H9 (cell line): ENCODE measurements around the gene RRAD. TPM values are rescaled to one million over a fixed set of nuclear protein-coding genes. Genes with fewer than 3 reads are reported as not detected.

Source experiments
- DNase-seq: peaks from one replicate; pipeline ENCODE4 v3.0.0-alpha.2; 2017
- H2AFZ ChIP-seq: one replicate; pipeline ENCODE4 v1.6.1; 2013; ENCODE audit warnings: mild to moderate bottlenecking, low read length, control low read depth, moderate library complexity
- H2AK5ac ChIP-seq: 2 replicates; pipeline ENCODE4 v1.6.1; 2013; ENCODE audit warnings: low read length, control low read depth, mixed read lengths; ENCODE audit not compliant: insufficient read length
- H2BK120ac ChIP-seq: one replicate; pipeline ENCODE4 v1.6.1; 2013; ENCODE audit warnings: low read depth, mild to moderate bottlenecking, low read length, control low read depth, inconsistent platforms; ENCODE audit not compliant: poor library complexity, severe bottlenecking
- H2BK12ac ChIP-seq: 2 replicates; pipeline ENCODE4 v1.6.1; 2013; ENCODE audit warnings: low read length, control low read depth, mixed read lengths, low read depth; ENCODE audit not compliant: insufficient read length
- H2BK15ac ChIP-seq: 2 replicates; pipeline ENCODE4 v1.6.1; 2013; ENCODE audit warnings: low read depth, low read length, control low read depth
- H2BK20ac ChIP-seq: one replicate; pipeline ENCODE4 v1.6.1; 2013; ENCODE audit warnings: low read depth, mild to moderate bottlenecking, low read length, control low read depth, inconsistent platforms; ENCODE audit not compliant: poor library complexity, severe bottlenecking
- H2BK5ac ChIP-seq: 2 replicates; pipeline ENCODE4 v1.6.1; 2013; ENCODE audit warnings: low read length, control low read depth, mixed read lengths; ENCODE audit not compliant: insufficient read length
- H3K14ac ChIP-seq: 2 replicates; pipeline ENCODE4 v1.6.1; 2013; ENCODE audit warnings: low read length, control low read depth; ENCODE audit not compliant: insufficient read depth
- H3K18ac ChIP-seq: 2 replicates; pipeline ENCODE4 v1.6.1; 2013; ENCODE audit warnings: low read depth, mild to moderate bottlenecking, mixed read lengths, low read length, control low read depth; ENCODE audit not compliant: insufficient read length
- H3K23ac ChIP-seq: 2 replicates; pipeline ENCODE4 v1.6.1; 2013; ENCODE audit warnings: low read length, control low read depth, mixed read lengths, low read depth; ENCODE audit not compliant: insufficient read length
- H3K23me2 ChIP-seq: 2 replicates; pipeline ENCODE4 v1.6.1; 2013; ENCODE audit warnings: low read depth, mild to moderate bottlenecking, mixed read lengths, low read length, control low read depth; ENCODE audit not compliant: insufficient read length, poor library complexity, severe bottlenecking
- H3K27ac ChIP-seq: 2 replicates; pipeline ENCODE4 v1.5.1; 2013; ENCODE audit warnings: low read length, control low read depth, mixed read lengths, low read depth; ENCODE audit not compliant: insufficient read length
- H3K27me3 ChIP-seq: 2 replicates; pipeline ENCODE4 v1.6.1; 2013; ENCODE audit warnings: low read length, control low read depth, inconsistent platforms; ENCODE audit not compliant: insufficient read depth
- H3K4ac ChIP-seq: 2 replicates; pipeline ENCODE4 v1.6.1; 2013; ENCODE audit warnings: low read depth, mild to moderate bottlenecking, control low read depth, inconsistent platforms, low read length, moderate library complexity
- H3K4me1 ChIP-seq: 2 replicates; pipeline ENCODE4 v1.6.1; 2013; ENCODE audit warnings: low read length, control low read depth, inconsistent platforms; ENCODE audit not compliant: insufficient read depth
- H3K4me2 ChIP-seq: 2 replicates; pipeline ENCODE4 v1.6.1; 2013; ENCODE audit warnings: low read length, control low read depth, mixed read lengths; ENCODE audit not compliant: insufficient read length, insufficient read depth
- H3K56ac ChIP-seq: 2 replicates; pipeline ENCODE4 v1.6.1; 2013; ENCODE audit warnings: low read depth, mild to moderate bottlenecking, mixed read lengths, low read length, control low read depth; ENCODE audit not compliant: insufficient read length
- H3K79me1 ChIP-seq: 2 replicates; pipeline ENCODE4 v1.6.1; 2013; ENCODE audit warnings: low read depth, mild to moderate bottlenecking, moderate library complexity, low read length, control low read depth, inconsistent platforms; ENCODE audit not compliant: insufficient read depth, poor library complexity, severe bottlenecking
- H3K79me2 ChIP-seq: 2 replicates; pipeline ENCODE4 v1.6.1; 2013; ENCODE audit warnings: low read length, control low read depth, inconsistent platforms; ENCODE audit not compliant: insufficient read depth
- H3K9ac ChIP-seq: 2 replicates; pipeline ENCODE4 v1.6.1; 2013; ENCODE audit warnings: low read length, control low read depth, mixed read lengths; ENCODE audit not compliant: insufficient read length; ENCODE audit errors: extremely low read depth
- H3K9me3 ChIP-seq: one replicate; pipeline ENCODE4 v1.6.1; 2013; ENCODE audit warnings: low read depth, low read length, inconsistent platforms; ENCODE audit not compliant: control insufficient read depth
- H3T11ph ChIP-seq: one replicate; pipeline ENCODE4 v1.6.1; 2013; ENCODE audit warnings: mild to moderate bottlenecking, low read length, control low read depth, inconsistent platforms
- H4K20me1 ChIP-seq: one replicate; pipeline ENCODE4 v1.6.1; 2013; ENCODE audit not compliant: control insufficient read depth, insufficient read length, insufficient read depth
- H4K5ac ChIP-seq: 2 replicates; pipeline ENCODE4 v1.6.1; 2013; ENCODE audit warnings: low read depth, mild to moderate bottlenecking, mixed read lengths, low read length, control low read depth; ENCODE audit not compliant: insufficient read length
- H4K8ac ChIP-seq: replicated peaks from 2 replicates; pipeline ENCODE4 v1.6.1; 2013; ENCODE audit warnings: low read length, control low read depth, mixed read lengths, low read depth; ENCODE audit not compliant: insufficient read length
- H4K91ac ChIP-seq: 2 replicates; pipeline ENCODE4 v1.6.1; 2013; ENCODE audit warnings: low read depth, mild to moderate bottlenecking, moderate library complexity, mixed read lengths, low read length, control low read depth; ENCODE audit not compliant: insufficient read length
- H3K27ac Mint-ChIP-seq, 3 experiments: 2 replicates in 2 of 3; 3 replicates in 1 of 3; pipeline ENCODE4 v1.8.0; 2020 to 2021; ENCODE audit warnings: mixed read lengths in 3 of 3, mild to moderate bottlenecking in 1 of 3, moderate library complexity in 1 of 3
- H3K27me3 Mint-ChIP-seq: 2 replicates; pipeline ENCODE4 v1.8.0; 2021; ENCODE audit warnings: low read depth, mild to moderate bottlenecking, moderate library complexity, mixed read lengths
- H3K36me3 Mint-ChIP-seq, 3 experiments: 2 replicates in 2 of 3; 3 replicates in 1 of 3; pipeline ENCODE4 v1.8.0; 2020 to 2021; ENCODE audit warnings: low read depth in 3 of 3, mixed read lengths in 3 of 3; ENCODE audit not compliant: insufficient read depth in 1 of 3
- H3K4me1 Mint-ChIP-seq, 2 experiments: 2 replicates each; pipeline ENCODE4 v1.8.0; 2020; ENCODE audit warnings: mixed read lengths in 2 of 2
- H3K4me3 Mint-ChIP-seq, 2 experiments: 2 replicates in 1 of 2; 3 replicates in 1 of 2; pipeline ENCODE4 v1.8.0; 2020 to 2021; ENCODE audit warnings: mild to moderate bottlenecking in 2 of 2, mixed read lengths in 2 of 2, moderate library complexity in 1 of 2
- H3K9me3 Mint-ChIP-seq, 2 experiments: 2 replicates in 1 of 2; 3 replicates in 1 of 2; pipeline ENCODE4 v1.8.0; 2020; ENCODE audit warnings: mild to moderate bottlenecking in 2 of 2, mixed read lengths in 2 of 2, moderate library complexity in 1 of 2
- CTCF ChIP-seq: fragments of 200-600 bp; sonication (generic); conservative IDR thresholded peaks from 3 replicates; pipeline ENCODE4 v1.8.0; 2021; ENCODE audit warnings: antibody characterized with exemption, mild to moderate bottlenecking
- WGBS: extraction: QIAGEN DNeasy Blood & Tissue Kit; methylation state at CpG from one replicate; pipeline ENCODE4 v1.1.7; 2013; ENCODE audit warnings: missing lambda C conversion rate, low lambda C conversion rate, mixed read lengths; ENCODE audit not compliant: insufficient read length; ENCODE audit errors: extremely low coverage; 5-methylcytosine and 5-hydroxymethylcytosine counted together
- total RNA-seq: library from RNA; stranded (reverse); gene quantifications from 2 replicates; pipeline ENCODE4 v1.2.1, GENCODE V29; 2021

Gene RRAD
- total RNA-seq, 1 experiment from 2014 or later: 0.72 TPM

GRCh38 chr16:66972983-66973382 lies 47.6 kb upstream of the RRAD start:
- Histone ChIP-seq H2AK5ac (no peak overlapping the region), H3K4me2 (no peak overlapping the region), H3K79me1 (no peaks in the 10 kb centered on the region), H4K8ac (no peak overlapping the region), H3T11ph (no peak overlapping the region), H3K9me3 (no peaks in the 10 kb centered on the region), H3K18ac (no peak overlapping the region), H4K5ac (no peak overlapping the region), H4K20me1 (no peaks in the 10 kb centered on the region), H3K79me2 (no peaks in the 10 kb centered on the region), H2BK120ac (no peak overlapping the region), H2BK20ac (no peak overlapping the region), H2AFZ (no peak overlapping the region), H3K23ac (no peak overlapping the region), H3K14ac (no peak overlapping the region; the same call in 1 of the 2 replicates), H3K56ac (no peak overlapping the region), H2BK12ac (no peak overlapping the region), H2BK5ac (no peak overlapping the region), H4K91ac (no peak overlapping the region), H3K23me2 (no peaks in the 10 kb centered on the region), H3K4ac (no peak overlapping the region), H3K27me3 (no peaks in the 10 kb centered on the region), H2BK15ac (no peak overlapping the region), H3K9ac (no peak overlapping the region), H3K4me1 (no peaks in the 10 kb centered on the region; the same call in 1 of the 2 replicates), H3K27ac (no peak overlapping the region)
- no CpG with 5 or more reads among the region's 9 CpGs for WGBS
- TF ChIP-seq CTCF: no peak
- DNase-seq: no peak
- peaks cover 7% of the 10 kb centered on the region for H3K27me3 Mint-ChIP-seq
- peaks cover 10 to 12% of the 10 kb centered on the region in 2 experiments for H3K4me1 Mint-ChIP-seq
- H3K9me3 Mint-ChIP-seq: no peaks in the 10 kb centered on the region; a peak in 1 of 5 replicates
- no peaks in the 10 kb centered on the region for H3K36me3 Mint-ChIP-seq
- H3K27ac Mint-ChIP-seq: peak overlapping the region in 1 of 3 experiments; percentile 47; a peak in 1 of 7 replicates
- H3K4me3 Mint-ChIP-seq: no peak overlapping the region
